MV-4-11 (cell line): ENCODE measurements around the gene CCDC6.
"Not testable (repeated sequence)": the region's sequence is repeated elsewhere in the genome, so short reads cannot be mapped to it uniquely, and the experiment has no call there.

Experiments
- DNase-seq: peaks from one replicate; lab custom pipeline; 2025; lab: John Stamatoyannopoulos, UW

Gene CCDC6

DNA sequence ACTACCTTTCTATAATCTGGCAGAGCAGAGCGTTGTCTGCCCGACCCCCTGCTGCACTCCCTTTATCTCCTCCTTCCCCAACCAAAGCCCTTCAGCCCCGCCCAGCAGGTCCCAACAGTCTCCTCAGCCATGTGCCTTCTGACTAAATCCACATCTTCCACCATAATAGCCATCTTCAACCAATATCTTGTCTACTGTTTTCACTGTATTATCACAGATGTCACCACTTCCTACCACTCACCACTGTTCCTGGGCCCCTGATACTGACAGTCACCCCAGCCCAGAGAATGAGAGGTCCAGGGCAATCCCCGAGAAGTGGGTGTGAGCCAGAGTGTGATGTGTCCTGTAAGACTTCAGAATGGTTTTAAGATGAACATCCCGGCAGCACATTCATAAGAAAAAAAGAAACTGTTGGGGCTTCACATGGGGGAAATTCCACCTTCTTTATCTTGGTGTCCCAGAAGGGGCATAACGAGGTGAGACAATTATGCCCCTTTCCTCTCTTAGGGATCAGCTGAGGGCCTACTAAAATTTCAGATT lies 25.3 kb downstream of the CCDC6 start:
- DNase-seq, result no peak

DNA sequence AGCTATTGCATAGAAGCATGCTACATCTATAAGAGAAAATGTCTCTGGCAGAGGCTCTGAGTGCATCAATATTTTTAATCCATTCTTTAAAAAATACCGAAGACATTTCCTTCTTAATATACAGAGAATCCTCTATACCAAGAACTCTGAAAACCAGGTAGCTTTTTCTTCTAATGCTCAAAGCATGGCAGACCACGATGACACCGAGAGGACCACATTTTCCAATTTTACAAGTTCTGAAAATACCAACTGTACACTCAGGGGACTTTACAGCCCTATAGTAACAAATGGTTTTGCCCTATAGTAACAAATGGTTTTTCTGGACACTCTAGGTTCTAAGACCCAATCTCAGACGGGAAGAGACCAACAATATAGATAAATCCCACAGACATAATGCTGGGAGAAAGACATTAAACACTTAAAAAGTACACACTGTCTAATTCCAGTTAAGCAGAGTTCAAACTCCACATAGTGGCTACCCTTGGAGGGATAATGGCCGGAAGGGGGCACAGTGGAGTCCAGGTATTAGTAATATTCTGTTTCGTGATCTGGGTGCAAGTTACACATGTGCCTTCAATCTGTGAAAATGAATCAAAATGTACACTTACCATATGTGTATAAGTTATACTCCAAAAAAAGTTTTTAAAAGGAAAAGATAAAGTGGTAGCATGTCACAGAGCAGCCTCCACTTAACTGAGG lies 26.2 kb downstream of the CCDC6 start:
- DNase-seq, result no peak

DNA sequence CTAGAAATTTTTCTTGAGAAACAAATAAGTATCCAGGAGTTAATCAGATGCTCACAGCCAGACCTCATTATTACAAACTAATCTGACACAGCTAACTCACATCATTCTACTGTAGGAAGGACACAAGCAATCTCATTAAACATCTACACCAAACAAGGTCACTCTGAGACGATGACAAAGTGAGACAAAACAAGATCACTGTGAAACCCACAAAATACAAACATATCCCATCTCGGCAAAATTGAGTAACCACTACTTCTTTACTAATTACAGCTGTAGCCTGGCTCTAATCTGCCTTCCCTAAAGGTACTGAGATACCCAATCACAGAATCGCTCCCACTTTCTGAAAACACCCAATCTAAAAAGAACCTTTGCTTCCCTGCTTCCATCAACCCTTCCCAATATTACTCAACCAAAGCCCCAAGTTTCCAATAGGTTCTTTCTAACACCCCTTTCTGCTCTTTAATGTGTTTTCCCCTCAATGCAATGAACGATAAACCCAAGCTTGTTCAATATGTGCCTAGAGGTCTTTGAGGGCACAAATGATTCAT lies 26.9 kb downstream of the CCDC6 start:
- no peak for DNase-seq

DNA sequence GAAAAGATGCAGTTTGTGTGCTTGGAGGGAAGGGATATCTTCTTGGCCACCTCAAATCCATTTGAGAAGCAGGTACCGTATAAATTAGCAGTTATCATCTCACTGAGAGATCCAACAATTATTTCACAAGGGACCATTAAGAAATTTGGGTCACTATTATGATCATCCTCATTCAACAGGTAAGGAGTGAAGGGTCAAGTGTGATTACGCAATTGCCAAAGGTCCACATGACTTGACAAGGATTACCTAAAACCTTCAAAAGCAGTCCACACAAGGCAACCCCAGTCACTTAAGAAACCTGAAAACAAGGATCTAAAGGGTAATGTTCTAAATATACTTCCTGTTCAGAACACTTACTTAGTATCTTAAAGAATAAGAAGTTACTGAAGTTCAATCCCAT lies 27.4 kb downstream of the CCDC6 start:
- DNase-seq, result peak; percentile 8

DNA sequence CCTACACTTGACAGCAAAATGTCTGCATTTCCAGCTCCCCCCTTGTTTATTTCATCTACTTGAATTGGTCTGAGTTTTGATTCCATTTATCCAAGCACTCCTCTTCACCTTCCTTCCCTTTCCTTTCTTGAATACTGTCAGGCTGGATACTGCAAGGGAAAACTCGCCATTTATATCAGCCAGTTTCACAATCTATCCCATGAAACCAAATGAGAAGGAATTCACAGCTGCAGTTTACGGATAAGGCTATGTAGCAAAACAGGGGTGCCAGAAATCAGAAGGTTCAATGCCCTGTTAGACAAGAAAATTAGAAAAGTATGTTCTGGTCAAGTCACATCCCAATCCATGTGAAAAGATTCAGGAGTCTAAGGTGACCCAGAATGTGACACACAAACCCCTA lies 28.1 kb downstream of the CCDC6 start:
- no peak for DNase-seq

DNA sequence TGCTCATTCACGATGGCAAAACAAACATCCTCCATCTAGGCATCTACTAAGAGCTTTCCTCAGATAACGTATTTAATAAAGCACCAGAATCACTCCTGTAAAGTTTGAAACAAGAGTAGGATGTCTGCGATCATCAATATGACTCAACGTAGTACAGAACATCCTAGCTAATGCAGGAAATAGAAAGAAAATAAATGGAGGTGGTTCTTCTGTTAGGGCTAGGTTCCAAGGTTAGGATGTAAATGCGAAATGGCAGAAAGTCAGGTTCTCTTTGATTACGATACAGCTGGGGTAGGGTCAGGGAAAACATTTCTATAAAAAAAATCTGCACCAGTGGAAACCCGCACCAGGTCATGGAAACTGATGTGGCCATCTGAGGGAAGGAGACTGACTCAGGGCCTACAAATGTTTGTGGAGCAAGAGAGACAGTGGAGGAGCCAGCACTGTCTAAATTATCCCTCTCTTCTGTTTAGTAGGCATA lies 29.1 kb downstream of the CCDC6 start:
- no peak for DNase-seq

DNA sequence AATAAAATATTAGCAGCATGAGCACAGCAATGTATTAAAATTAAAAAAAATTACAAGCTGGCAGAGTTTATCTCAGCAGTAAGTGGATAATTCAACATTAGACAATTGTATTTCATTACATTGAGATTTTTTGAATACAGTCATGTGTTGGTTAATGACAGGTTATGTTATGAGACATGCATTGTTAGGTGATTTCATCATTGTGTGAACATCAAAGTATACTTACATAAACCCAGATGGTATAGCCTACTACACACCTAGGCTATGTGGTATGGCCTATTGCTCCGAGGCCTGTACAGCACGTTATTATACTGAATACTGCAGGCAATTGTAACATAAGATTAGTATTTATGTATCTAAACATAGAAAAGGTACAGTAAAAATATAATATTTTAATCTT lies 29.7 kb downstream of the CCDC6 start:
- DNase-seq, result no peak

DNA sequence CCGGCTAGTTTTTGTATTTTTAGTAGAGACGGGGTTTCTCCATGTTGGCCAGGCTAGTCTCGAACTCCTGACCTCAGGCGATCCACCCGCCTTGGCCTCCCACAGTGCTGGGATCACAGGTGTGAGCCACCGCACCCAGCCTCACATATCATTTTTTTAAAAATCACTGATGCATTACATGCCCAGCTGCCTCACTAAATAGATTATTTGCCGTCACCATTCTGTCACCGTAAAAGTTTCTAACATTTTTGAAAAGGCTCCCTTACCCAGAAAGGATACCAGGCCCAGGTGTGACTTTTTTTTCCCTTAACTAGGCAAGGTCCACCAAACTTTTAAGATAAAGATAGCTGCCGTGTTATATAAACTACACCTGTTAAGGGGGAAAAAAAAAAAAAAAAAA lies 30.1 kb downstream of the CCDC6 start:
- DNase-seq, result not testable (repeated sequence)

DNA sequence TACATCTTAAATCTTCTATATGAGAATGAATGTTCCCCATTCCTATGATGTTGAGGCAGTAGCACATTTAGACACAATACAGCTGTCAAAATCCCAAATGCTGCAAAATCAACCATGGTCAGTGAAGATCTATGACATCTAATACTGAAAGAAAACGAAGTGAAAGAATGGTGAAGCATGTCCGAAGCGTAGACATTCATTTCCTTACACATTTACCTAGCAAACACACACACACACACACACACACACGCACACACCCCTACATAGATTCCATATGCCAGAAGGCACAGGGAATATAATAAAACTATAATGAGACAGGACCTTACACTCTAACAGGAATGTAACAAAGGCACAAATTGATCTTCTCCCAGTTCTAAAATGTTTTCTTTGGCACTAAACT lies 32.5 kb downstream of the CCDC6 start:
- no peak for DNase-seq

DNA sequence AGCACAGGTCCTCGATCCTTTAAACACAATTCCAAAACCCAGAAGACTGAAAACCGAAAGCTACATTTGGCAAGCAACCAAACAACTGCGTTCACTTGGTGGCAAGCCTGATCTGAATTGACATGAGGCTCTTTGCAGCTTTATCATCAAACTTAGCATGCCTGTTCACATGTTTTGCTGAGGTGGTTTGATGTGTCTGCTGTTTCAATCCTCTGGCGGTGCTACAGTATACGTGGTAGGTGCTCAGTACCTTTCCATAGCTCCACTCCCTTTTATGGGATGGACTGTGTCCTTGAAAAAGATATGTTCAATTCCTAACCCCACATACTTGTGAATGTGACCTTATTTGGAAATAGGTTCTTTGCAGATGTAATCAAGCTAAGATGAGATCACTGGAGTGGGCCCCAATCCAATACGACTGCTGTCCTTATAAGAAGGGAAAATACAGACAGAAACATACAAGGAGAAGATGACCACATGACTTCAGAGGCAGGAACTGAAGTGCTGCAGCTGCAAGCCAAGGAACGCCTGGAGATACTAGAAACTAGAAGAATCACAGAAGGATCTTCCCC lies 33.4 kb downstream of the CCDC6 start:
- no peak for DNase-seq

DNA sequence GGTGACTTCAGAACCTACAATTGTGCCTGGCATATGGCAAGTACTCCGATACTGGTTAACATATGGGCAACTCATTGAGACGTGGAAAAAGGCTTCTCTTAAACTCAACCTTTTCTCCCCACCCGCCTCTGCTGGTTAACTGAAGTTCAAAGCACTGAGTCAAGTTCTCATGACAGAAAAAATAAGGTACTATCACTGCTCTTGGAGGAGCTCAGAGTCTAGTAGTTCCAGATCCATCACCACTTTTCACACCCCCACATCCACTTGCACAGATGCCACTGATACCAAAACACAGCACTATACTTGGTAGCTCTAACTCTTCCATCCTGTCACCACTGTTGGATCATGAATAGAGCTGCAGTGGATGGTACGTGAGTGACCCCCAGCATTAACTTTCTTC lies 36.2 kb downstream of the CCDC6 start:
- no peak for DNase-seq

DNA sequence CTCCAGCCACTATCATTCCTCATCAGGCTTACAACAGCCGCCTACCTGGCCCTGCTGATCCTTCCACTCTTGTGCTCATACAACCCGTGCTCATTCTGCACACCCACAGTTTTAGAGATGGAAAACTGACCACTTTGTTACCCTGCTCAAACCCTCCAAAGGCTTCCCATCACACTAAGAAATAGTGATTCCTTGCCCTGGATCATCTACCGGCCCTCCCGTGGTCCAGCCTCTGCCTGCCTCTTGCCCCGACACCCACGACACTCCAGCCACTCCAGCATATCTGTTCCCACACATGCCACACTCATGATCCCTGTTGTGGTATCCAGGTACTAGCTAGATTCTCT lies 36.8 kb downstream of the CCDC6 start:
- no peak for DNase-seq

DNA sequence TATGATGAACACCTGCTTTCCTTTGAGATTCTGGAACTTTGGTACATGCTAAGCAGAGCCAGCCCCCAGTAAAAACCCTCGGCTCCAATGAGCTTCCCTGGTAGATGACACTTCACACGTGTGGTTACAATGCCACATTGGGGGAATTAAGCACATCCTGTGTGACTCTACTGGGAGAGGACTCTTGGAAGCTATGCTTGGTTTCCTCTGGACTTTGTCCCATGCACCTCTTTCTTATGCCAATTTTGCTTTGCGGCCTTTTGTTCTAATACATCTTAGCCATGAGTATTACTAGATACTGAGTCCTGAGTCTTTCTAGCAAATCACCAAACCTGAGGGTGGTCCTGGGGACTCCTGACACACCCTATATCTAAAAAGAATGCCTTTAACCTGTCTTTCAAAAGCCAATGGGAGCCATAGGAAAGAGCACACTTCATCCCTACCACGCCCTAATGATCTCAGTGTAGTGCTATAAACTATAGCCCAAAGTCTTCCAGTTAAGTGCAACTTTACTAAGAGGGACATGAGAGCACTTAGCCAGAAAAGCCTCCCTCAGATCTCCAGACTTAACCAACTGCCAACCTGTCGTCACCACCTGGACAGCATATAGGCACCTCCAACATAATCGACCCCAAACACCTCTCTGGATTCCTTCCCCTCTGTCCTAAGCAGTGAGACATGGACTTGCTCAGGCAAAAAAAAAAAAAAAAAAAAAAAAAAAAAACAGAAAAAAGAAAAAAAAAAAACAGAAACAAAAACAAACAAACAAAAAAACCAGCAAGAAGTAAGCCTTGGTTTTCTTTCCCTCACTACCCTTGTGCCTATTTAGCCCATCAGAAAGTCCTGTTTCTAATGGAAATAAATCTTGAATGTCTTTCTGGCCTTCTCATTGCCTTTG lies 37.4 kb downstream of the CCDC6 start:
- DNase-seq, result no peak

DNA sequence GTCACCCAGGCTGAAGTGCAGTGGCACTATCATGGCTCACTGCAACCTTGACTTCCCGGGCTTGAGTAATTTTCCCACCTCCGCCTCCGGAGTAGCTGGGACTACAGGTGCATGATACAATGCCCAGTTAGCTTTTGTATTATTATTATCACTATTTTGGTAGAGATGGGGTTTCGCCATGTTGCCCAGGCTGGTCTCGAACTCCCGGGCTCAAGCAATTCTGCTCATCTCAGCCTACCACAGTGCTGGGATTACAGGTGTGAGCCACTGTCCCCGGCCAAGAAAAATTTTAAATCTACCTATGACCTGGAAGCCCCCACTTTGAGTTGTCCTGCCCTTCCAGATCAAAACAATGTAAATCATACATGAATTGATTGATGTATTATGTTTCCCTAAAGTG lies 38.8 kb downstream of the CCDC6 start:
- DNase-seq, result no peak

DNA sequence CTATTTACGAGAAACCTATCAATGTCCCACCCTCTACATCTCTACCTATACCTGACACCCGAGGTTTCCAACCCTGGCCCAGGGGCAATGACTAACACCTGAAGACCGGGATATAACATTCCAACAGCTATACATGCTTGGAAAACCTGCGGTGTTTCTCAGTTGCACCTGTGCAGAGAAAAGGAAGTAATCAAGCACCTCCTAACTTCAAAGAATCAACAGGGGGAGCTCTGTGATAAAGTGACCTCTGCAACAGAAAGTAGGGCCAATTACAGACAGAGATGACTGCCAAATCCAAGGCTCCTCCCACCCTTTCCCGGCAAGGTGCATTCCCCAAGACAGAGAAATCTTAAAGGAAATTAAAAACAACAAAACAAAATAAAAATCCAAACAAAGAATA lies 41.3 kb downstream of the CCDC6 start:
- DNase-seq, result peak; percentile 12

DNA sequence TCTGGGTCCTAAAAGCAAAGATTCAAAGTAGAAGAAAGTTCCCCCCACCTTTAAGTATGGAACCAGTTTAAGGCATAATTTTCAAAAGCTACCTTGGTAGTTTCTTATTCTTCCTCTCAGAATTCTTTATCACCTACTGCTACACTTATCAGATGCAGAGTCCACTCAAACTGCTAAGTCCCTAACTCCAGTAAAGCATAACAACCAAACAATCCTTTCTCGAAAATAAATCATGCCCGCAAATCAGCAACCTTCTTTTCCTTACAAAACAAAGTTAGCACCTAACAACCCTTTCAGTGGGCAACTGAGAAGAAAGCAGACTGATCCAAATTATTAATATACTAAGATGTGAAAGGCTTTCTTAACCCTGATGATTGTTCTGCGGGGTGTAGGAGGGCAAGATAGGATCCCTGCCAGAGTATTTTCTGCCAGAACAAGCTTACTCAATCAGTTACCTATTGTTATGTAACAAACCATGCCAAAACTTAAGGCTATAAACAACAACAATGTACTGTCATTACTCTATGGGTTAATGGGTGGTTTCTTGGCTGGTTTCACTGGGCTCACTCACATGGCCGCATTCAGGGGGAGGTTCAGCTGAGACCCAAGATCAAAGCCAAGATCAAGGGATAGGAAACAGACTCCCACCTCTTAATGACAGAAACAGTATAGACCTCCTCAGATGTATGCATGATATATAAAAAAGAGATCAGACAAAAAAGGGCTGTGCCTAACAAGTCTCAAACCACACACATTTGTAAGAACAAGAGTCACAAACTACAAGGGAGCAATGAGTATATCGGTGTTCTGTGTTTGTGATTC lies 42.0 kb downstream of the CCDC6 start:
- DNase-seq, result no peak

DNA sequence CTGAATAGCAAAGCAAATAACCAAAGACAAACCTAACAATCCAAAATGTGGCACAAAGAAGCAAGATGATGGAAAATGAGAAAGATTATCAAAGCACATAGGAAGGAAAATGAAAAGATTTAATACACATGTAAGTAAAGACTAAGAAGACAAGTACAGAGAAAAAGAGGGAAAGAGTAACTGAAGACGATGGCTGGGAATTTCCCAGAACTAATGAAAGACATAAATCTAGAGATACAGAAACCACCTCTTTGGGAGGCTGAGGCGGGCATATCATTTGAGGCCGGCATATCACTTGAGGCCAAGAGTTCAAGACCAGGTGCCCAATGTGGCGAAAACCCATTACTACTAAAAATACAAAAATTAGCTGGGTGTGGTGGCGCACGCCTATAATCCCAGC lies 46.8 kb downstream of the CCDC6 start:
- no peak for DNase-seq

DNA sequence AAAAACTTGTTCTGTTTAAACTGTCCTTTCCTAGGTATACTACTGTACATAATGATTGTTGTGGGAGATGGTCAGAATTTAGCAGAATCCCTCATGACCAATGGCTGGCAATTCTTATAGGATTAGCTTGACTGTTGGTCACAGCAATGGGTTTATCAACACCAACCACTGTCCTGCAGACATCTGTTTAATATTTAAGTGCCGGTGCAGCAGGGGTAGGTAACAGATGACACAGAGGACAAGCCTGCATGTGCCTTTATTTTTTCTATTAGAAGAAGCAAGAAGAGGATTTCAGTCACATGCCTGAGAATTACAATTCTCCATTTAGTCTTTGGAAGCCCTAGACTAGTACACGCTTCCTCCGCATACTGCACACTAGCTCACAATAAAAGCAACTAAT lies 48.4 kb downstream of the CCDC6 start:
- DNase-seq, result no peak

DNA sequence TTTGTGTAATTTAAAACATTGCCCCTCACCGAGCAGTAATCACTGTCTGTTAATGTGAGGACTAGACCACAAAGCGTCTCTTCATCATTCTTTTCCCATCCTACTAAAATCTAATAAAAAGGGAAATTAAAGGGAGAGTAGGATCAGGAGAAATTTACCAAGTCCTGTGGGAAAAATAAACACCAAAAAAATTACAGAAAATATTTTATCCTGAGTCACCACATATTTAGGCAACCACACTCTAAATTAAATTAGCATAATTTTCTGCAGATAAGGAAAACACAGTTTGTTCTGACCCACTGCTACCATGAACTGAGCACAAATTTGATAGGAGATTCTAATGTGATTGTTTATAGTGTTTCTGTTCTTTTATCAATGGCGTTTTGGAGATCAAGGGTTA lies 49.3 kb downstream of the CCDC6 start:
- DNase-seq, result no peak

DNA sequence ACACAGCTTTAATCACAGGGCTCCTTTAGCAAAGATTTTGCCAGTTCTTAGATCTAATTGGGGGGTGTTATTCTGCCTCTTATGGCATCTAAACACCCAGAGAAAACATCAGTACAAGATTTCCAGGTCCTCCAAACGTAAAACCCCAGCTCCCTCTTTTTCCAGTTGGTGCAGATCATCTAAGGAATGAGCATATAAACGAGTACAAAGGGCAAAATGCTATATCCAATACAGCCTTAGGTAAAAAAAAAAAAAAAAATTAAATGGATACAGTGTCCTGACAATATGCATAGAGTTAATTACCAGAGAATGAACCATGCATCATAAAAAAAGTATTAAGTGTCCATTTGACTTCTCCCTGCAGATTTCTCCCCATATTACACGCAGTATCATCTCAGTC lies 50.3 kb downstream of the CCDC6 start:
- DNase-seq, result no peak

DNA sequence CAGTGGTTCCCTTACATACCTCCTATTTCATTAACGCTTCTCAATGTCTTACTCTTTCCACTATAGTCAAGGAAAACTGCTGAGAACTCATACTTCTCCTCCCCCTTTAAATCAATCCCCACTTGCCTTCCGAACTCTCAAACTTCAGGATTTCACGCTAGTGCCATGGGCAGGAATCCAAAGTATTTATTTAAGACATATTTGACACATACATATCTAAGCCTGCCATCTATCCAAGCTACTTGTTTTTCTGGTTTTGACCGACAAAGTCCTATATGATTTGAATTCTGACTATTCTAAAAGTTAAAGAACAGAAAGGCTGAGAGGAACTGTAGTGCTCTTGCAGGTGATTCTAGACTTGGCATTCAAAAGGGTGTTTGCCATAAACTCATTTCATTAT lies 51.8 kb downstream of the CCDC6 start:
- no peak for DNase-seq

DNA sequence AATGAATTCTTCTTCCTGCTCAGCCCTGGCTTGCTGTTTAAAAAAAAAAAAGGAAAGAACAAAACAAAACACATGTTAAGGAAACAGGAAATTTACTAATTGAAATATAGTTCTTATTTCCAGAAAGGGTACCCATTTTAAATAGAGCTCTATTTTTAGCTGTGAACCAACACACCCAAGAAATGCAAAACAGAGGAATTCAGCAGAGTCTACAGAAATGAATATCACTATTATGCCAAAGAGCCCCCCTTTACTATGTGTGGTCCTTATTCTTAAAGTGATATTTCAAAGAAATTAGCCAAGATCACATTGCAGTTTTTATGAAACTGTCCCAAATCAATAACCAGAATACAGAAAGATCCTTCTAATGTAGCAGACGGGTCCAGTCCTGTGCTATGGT lies 53.7 kb downstream of the CCDC6 start:
- DNase-seq, result no peak
